GM23248 (cell line): ENCODE results near the gene ST7.

Experiments used
- EZH2 ChIP-seq: fragments of 200-600 bp; sonication (generic); IDR thresholded peaks from 2 replicates; pipeline ENCODE4 v1.6.1; 2018; ENCODE audit warnings: antibody characterized with exemption, mild to moderate bottlenecking; ENCODE audit not compliant: insufficient read depth, poor library complexity, severe bottlenecking
- EZH2phosphoT487 ChIP-seq: fragments of 200-600 bp; sonication (generic); IDR thresholded peaks from 2 replicates; pipeline ENCODE4 v1.6.1; 2018; ENCODE audit warnings: antibody characterized with exemption, moderate library complexity, mild to moderate bottlenecking, low read depth; ENCODE audit not compliant: insufficient read depth

- TF ChIP-seq EZH2 (no peak), EZH2phosphoT487 (no peak)
These were observed 139.5 kb downstream of the ST7 start for GRCh38 chr7:117092785-117093184.
